Measurements from ENCODE around the gene CAPN15.

Gene CAPN15

DNA sequence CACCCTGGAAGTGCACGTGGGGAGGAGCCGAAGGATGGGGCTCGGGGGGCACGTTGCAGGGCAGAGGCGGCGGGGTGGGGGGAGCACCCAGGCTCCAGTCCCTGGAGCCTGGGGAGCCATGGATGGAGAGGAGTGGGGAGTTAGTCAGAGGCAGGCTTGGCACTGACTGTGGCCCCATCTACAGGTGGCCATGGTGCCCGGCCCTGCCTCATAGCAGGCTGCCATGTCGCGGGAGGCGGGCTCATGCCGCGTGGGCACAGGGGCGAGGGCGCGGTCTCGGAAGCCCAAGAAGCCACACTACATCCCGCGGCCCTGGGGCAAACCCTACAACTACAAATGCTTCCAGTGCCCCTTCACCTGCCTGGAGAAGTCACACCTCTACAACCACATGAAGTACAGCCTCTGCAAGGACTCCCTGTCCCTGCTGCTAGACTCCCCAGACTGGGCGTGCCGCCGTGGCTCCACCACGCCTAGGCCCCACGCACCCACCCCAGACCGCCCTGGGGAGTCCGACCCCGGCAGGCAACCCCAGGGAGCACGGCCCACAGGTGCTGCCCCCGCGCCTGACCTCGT, 35.6 kb downstream of the CAPN15 start:
- no peak for DNase-seq

DNA sequence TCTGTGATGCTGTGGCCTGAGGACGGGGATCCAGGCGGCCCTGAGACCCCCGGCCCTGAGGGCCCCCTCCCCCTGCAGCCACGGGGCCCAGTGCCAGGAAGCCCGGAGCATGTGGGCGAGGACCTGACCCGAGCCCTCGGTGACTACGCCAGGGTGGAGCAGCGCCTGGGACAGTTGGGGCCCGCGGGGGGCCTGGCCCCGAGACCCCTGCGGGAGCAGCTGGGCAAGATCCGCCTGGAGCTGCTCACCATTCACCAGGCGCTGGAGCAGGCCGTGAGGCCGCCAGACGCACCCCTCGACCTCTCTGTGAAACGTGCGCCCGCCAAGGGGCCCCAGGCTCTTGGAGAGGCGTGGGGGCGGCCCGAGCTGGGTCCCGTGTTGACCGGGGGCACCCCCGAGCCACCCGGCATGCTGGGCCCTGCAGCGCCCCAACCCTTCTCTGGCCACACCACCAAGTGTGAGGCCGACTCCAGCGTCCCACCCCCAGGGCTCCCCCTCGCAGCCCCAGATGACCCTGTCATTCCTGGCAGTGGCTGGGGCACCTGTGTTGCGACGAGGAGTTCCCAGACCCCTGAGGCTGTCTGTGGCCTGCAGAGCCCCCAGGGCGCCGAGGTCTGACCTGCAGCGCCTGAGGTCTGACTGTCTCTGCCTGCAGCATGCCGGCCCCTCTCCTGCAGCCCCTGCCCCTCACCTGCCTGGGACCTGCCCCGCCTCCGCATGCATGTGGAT, 37.3 kb downstream of the CAPN15 start:
- no peak for DNase-seq

- no peak for DNase-seq
Measured at GRCh38 chr16:565419-566330, 38.2 kb downstream of the CAPN15 start.

DNA sequence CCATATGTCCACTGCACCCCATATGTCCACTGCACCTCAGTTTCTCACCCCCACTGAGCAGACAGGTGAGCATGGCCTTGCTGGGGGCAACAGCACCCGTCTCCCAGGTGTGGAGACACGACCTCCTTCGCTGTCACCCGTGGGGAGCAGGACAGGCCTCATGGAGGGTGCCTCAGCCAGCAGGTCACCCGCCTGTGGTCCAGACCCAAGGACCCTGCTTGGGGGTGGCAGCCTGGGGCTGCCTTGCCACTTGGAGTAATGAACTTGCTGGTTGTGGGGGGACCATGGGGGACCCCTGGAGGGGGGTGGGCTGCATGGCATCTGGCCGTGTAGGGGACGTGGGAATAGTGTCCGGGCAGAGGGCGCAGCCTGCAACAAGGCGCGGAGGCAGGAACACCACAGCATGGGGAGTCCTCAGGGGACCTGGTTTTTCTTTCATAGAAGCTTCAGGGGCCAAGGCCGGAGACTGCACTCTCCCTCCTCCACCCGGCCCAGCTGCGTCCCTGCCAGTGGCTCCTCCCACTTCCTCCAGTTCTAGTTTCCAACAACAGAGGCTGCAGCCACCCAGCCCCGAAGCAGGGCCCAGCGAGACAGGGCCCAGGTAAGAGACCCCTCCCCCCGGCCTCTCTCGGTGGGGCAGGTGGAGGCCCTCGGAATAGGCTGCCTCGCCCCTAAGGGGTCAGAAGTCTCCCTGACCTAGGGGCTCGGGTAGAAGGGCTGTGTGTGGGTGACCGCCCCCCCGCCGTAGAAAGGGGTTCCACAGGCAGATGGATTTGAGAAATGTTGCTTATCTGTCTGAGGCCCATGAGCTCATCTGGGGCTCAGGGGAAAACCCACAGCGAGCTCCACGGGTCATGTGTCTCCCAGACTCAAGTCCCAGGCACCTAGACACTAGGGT, 39.2 kb downstream of the CAPN15 start, which contains the start of gene NHLRC4:
NHLRC4 (plus strand) TSS at position 531 of the 898 bp plus-strand sequence. CDS start 1,043 bp downstream, outside the sequence.
- DNase-seq = no peak

DNA sequence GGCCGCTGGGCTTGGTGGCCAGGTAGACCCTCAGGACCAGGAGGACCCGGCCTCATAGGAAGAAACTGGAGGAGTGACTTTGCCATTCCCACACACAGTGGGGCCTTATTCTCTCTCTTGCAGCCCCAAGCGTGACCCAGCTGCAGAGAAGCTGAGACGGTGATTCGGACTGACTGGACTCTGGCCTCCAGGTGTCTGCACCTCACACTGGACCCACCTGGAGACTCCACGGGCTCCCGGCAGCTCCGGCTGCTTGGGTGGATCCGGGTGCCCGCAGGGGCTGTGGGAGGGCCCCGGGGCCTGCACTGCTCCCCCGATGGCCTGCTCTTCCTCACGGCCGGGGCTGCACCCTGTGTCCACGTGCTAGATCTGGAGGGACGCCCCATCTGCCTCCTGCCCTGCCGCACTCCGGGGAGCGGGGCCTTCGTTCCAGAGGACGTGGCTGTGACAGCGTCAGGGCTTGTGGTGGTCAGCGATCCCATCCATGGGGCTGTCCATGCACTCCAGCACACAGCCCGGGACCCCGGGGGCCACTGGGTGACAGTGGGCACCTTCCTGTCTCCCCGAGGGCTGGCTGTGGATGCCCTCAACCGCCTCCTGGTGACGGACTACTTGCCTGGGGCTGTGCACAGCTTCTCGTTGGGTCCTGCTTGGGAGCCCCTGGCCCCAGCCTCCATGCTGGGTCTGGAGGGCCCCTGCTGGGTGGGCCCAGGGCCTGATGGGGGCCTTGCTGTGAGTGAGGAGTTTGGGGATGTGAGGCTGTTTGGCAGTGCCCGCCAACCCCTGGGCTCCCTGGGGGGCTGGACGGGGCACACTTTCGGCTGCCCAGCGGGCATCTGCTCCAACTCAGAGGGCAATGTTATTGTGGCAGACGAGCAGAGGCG, 40.1 kb downstream of the CAPN15 start:
- DNase-seq = no peak

- no peak for DNase-seq
Measured at GRCh38 chr16:568401-569258, 41.1 kb downstream of the CAPN15 start.

DNA sequence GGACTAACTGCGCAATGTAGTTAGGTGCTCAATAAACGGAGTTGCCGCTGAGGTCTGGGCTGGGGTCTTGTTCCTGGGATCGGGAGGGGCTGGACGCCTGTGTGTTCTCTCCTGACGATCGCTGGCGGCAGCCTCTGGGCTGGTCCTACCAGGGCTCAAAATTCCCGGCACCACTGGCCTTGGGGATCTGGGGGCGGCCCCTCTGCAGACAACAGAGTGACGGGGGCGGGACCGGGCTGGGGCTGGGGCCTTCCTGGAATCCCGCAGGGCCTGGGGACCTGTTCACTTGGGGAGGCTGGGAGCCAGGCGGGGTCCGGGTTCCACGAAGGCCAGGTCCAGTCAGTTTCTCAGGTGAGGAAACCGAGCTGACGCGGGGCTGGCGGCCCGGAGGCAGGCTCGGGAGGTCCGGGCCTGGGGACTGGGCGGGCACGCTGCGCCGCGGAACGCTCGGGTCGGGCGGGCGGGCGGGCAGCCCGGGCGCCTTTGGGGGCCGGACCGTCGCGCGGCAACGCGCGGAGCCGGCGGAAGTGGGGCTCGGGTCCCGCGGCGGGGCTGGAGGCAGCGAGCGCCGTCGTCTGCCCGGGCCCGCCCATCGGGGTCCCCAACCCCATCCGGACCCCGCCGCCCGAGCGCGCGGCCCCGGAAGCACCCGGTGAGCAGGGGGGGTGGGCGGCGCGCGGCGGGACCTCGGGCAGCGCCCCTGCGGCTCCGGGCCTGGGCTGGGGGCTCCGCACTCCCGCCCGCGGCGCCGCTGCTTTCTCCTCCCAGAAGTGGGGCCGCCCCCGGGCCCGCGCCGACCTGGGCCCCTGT, 42.1 kb downstream of the CAPN15 start, which contains the start of gene PIGQ:
PIGQ (plus strand) TSS at position 524 of the 810 bp plus-strand sequence. CDS start 4,107 bp downstream, outside the sequence.
- peak; percentile 21 for DNase-seq

DNA sequence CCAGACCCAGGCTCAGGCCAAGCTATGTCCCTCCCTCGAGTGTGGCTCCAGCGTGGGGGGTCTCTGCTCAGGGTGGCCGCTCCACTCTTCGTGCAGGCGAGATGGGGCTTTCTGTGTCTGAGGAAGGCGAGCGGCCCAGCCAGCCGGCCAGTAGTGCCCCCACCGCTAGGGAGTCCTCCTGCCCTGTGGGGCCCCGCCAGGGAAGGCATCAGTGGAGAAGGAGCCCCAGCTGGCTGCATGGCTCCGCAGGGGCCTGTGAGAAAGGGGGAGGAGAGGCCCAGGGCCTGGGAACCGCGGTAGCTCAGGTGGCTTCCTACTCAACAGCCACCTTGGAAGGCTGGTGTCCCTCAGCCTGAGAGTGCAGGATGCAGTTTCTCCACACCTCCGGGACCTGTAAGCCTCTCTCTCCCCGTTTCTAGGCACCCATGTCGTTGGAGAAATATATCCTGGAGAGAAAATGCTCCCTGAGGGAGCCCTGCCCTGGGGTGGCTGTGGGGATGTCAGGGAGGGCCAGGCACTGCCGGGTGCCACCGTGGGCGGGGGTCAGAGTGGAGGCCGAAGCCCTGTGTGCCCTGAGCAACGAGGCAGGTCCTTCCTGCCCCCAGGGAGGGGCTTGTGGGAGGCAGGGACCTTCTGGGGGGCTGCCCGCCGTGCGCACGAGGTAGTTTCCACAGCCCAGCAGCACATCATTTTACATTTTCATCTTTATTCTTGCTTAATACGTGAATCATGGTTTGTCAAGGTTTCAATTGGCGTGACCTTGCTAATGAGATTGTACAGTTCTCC, 45.5 kb downstream of the CAPN15 start:
- DNase-seq = no peak

DNA sequence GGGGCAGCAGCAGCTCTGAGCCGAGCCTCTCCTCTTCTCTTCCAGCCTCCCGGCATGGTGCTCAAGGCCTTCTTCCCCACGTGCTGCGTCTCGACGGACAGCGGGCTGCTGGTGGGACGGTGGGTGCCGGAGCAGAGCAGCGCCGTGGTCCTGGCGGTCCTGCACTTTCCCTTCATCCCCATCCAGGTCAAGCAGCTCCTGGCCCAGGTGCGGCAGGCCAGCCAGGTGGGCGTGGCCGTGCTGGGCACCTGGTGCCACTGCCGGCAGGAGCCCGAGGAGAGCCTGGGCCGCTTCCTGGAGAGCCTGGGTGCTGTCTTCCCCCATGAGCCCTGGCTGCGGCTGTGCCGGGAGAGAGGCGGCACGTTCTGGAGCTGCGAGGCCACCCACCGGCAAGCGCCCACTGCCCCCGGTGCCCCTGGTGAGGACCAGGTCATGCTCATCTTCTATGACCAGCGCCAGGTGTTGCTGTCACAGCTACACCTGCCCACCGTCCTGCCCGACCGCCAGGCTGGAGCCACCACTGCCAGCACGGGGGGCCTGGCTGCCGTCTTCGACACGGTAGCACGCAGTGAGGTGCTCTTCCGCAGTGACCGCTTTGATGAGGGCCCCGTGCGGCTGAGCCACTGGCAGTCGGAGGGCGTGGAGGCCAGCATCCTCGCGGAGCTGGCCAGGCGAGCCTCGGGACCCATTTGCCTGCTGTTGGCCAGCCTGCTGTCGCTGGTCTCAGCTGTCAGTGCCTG, 46.7 kb downstream of the CAPN15 start:
- DNase-seq = no peak

DNA sequence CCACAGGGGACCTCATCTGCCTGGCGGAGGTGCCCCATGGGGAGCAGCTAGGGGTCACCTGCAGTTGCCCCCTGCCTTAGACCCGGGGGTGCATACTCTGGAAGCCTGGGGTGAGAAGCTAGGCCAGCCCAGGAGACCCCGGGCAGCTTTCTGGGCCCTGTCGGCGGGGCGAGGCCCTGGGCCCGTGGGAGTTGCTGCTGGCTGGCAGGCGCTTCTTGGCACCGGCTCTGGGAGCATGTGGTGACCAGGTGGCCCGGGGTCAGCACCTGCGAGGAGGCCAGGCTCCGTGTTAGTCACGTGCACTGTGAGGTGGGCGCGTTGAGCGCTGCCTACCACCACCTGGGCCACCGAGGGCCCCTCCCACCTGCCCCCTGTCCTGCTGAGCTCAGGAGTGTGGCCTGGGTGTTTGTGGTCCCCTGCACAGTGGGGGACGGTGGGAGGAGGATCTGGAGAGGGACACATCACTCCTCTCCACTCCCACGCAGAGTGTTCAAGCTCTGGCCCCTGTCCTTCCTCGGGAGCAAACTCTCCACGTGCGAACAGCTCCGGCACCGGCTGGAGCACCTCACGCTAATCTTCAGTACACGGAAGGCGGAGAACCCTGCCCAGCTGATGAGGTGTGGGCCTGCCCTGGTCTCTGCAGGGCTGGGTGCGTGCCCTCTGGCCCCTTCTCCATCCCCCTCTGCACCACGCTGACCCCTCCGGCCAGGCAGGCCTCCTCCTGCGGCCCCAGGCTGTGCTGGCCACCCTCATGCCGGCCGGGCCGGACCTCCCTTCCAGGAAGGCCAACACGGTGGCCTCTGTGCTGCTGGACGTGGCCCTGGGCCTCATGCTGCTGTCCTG, 48.1 kb downstream of the CAPN15 start:
- no peak for DNase-seq

- no peak for DNase-seq
Measured at GRCh38 chr16:576197-576822, 48.8 kb downstream of the CAPN15 start.

DNA sequence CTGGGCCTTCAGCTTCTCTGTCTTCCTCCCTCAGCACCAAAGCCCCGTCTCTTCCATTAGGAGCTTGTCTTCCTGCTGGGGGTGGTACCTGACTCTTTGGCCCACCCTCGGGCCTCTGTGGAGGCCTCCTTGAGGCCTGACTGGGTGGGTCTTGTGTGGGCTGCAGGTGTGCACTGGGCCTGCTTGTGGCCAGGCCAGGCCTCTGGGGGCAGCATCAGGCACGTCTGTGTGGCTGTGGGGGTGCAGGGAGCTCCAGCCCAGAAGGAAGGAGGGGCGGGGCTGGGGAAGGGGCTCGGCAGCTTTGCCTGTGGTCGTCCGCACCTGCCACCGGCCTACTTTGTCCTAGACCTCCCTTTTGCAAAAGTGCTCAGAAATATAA, 49.3 kb downstream of the CAPN15 start:
- DNase-seq = no peak

GRCh38 chr16:577796-578195, 50.3 kb downstream of the CAPN15 start:
- DNase-seq = no peak

DNA sequence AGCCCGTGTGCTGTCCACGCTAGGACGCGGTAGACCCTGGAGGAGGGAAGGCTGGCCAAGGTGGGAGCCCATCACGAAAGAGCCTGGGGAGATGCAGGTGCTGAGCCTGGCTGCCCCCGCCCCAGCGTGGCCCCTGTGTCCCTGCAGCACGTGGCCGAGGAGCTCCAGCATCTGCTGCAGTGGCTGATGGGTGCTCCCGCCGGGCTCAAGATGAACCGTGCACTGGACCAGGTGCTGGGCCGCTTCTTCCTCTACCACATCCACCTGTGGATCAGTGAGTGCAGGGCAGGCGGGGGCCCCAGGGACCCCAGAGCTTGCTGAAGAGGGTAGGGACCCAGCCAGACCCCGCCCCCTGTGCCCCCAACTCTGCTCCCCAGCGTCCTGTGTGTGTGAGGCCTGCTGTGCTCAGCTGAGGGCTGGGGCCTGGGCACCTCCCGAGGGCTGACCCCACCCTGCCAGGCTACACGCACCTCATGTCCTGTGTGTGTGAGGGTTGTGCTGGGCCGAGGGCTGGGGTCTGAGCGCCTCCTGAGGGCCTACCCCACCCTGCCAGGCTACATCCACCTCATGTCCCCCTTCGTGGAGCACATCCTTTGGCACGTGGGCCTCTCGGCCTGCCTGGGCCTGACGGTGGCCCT, 50.8 kb downstream of the CAPN15 start:
- no peak for DNase-seq

- no peak for DNase-seq
Measured at GRCh38 chr16:578870-579405, 51.4 kb downstream of the CAPN15 start.
